Astrocyte of the cerebellum (primary cell): Measurements from ENCODE around the gene LASP1.

ENCODE experiments used
- DNase-seq: peaks from one replicate; pipeline ENCODE4 v3.0.0-alpha.2; 2011; ENCODE audit warnings: low read depth
- H3K4me3 ChIP-seq: 2 replicates; pipeline ENCODE4 v1.5.1; 2011; ENCODE audit warnings: mild to moderate bottlenecking, low read depth, low read length, moderate library complexity
- CTCF ChIP-seq: IDR thresholded peaks from 2 replicates; pipeline ENCODE4 v1.5.1; 2012; ENCODE audit warnings: low read length, low read depth, moderate library complexity, mild to moderate bottlenecking; ENCODE audit errors: missing control alignments
- in situ Hi-C: cut with HindIII; loops from 2 replicates; pipeline ENCODE4 v1.10.0; 2017; ENCODE audit warnings: low sequenced_read_pairs

The LASP1 gene

GRCh38 chr17:38912221-38912813 is 42.5 kb downstream of the LASP1 start:
- no peak for TF ChIP-seq CTCF
- in situ Hi-C loops = no loop called here
- no peak overlapping the region for H3K4me3 ChIP-seq
- DNase-seq = no peak

GRCh38 chr17:38914741-38915638 is 45.1 kb downstream of the LASP1 start:
- TF ChIP-seq CTCF = no peak
- in situ Hi-C loops = no loop called here
- H3K4me3 ChIP-seq = no peak overlapping the region
- no peak for DNase-seq

- no peak for TF ChIP-seq CTCF
- DNase-seq = no peak
- in situ Hi-C loops = no loop called here
- no peak overlapping the region for H3K4me3 ChIP-seq
Observed at GRCh38 chr17:38915639-38915995, 45.8 kb downstream of the LASP1 start.

GRCh38 chr17:38916771-38917170 is 46.9 kb downstream of the LASP1 start:
- no peak for DNase-seq
- H3K4me3 ChIP-seq = no peak overlapping the region
- in situ Hi-C loops = no loop called here
- no peak for TF ChIP-seq CTCF

GRCh38 chr17:38917259-38917658 is 47.4 kb downstream of the LASP1 start:
- DNase-seq = no peak
- TF ChIP-seq CTCF = peak; percentile 7
- no peak overlapping the region for H3K4me3 ChIP-seq
- in situ Hi-C loops = no loop called here

GRCh38 chr17:38918129-38918913 is 48.5 kb downstream of the LASP1 start:
- no peak for TF ChIP-seq CTCF
- in situ Hi-C loops = no loop called here
- no peak for DNase-seq
- no peak overlapping the region for H3K4me3 ChIP-seq
